Liver (tissue), 9 donors: ENCODE measurements around the gene VMAC. TPM values are rescaled to one million over a fixed set of nuclear protein-coding genes. Genes with fewer than 3 reads are reported as not detected.

Source experiments
- DNase-seq: peaks from one replicate; pipeline ENCODE4 v3.0.0-alpha.2; 2017; ENCODE audit warnings: low spot score
- H3K27ac ChIP-seq, 2 donors: one replicate each; pipeline ENCODE4 v1.7.0; 2013; ENCODE audit warnings: inconsistent platforms in 2 of 2, low read length in 2 of 2, control low read depth in 1 of 2, low read depth in 1 of 2, mild to moderate bottlenecking in 1 of 2
- H3K27me3 ChIP-seq, 4 donors: one replicate each; pipeline versions ENCODE4 v1.6.1 to v1.7.0; 2013; ENCODE audit warnings: low read length in 3 of 4, inconsistent platforms in 1 of 4, mild to moderate bottlenecking in 1 of 4, moderate library complexity in 1 of 4; ENCODE audit not compliant: control insufficient read depth in 4 of 4, insufficient read depth in 4 of 4
- H3K36me3 ChIP-seq, 4 donors: one replicate each; pipeline versions ENCODE4 v1.6.1 to v1.7.0; 2013; ENCODE audit warnings: low read length in 3 of 4, mild to moderate bottlenecking in 3 of 4, low read depth in 1 of 4, moderate library complexity in 1 of 4; ENCODE audit not compliant: control insufficient read depth in 4 of 4, insufficient read depth in 3 of 4
- H3K4me1 ChIP-seq, 4 donors: one replicate each; pipeline versions ENCODE4 v1.6.1 to v1.7.0; 2013; ENCODE audit warnings: low read length in 3 of 4, mild to moderate bottlenecking in 3 of 4, moderate library complexity in 1 of 4; ENCODE audit not compliant: control insufficient read depth in 4 of 4, insufficient read depth in 4 of 4
- H3K4me3 ChIP-seq, 3 donors: one replicate each; pipeline versions ENCODE4 v1.6.1 to v1.7.0; 2013; ENCODE audit warnings: low read length in 3 of 3, control low read depth in 1 of 3, low read depth in 1 of 3, mild to moderate bottlenecking in 1 of 3
- H3K9ac ChIP-seq, 2 donors: one replicate each; pipeline ENCODE4 v1.7.0; 2013; ENCODE audit warnings: low read length in 2 of 2, mild to moderate bottlenecking in 2 of 2, moderate library complexity in 2 of 2, control low read depth in 1 of 2, low read depth in 1 of 2
- H3K9me3 ChIP-seq, 4 donors: one replicate each; pipeline versions ENCODE4 v1.6.1 to v1.7.0; 2013; ENCODE audit warnings: low read length in 3 of 4; ENCODE audit not compliant: control insufficient read depth in 4 of 4
- ATF3 ChIP-seq: IDR thresholded peaks from 2 replicates; pipeline ENCODE4 v1.6.1; 2016; ENCODE audit warnings: antibody characterized with exemption
- FOXA1 ChIP-seq: IDR thresholded peaks from 2 replicates; pipeline ENCODE4 v1.6.1; 2016; ENCODE audit warnings: antibody characterized with exemption
- FOXA2 ChIP-seq: IDR thresholded peaks from 2 replicates; pipeline ENCODE4 v1.6.1; 2016; ENCODE audit warnings: antibody characterized with exemption
- HNF4A ChIP-seq, 2 donors: conservative IDR thresholded peaks; 2 replicates each; pipeline ENCODE4 v1.6.1; 2016; ENCODE audit warnings: antibody characterized with exemption in 2 of 2, mild to moderate bottlenecking in 2 of 2
- HNF4G ChIP-seq: IDR thresholded peaks from 2 replicates; pipeline ENCODE4 v1.6.1; 2016; ENCODE audit warnings: antibody characterized with exemption
- JUND ChIP-seq, 2 donors: IDR thresholded peaks; 2 replicates each; pipeline ENCODE4 v1.6.1; 2016; ENCODE audit warnings: antibody characterized with exemption in 2 of 2
- NR2F2 ChIP-seq: IDR thresholded peaks from 2 replicates; pipeline ENCODE4 v1.6.1; 2016; ENCODE audit warnings: antibody characterized with exemption
- REST ChIP-seq: IDR thresholded peaks from 2 replicates; pipeline ENCODE4 v1.6.1; 2016; ENCODE audit warnings: antibody characterized with exemption, mild to moderate bottlenecking
- SP1 ChIP-seq: IDR thresholded peaks from 2 replicates; pipeline ENCODE4 v1.6.1; 2018; ENCODE audit warnings: antibody characterized with exemption, mild to moderate bottlenecking
- TAF1 ChIP-seq: conservative IDR thresholded peaks from 2 replicates; pipeline ENCODE4 v1.6.1; 2016; ENCODE audit warnings: antibody characterized with exemption, mild to moderate bottlenecking
- YY1 ChIP-seq: IDR thresholded peaks from 2 replicates; pipeline ENCODE4 v1.6.1; 2016; ENCODE audit warnings: antibody characterized with exemption, mild to moderate bottlenecking
- WGBS: extraction: QIAGEN DNeasy Blood & Tissue Kit; methylation state at CpG from one replicate; pipeline ENCODE4 v1.1.7; 2013; 5-methylcytosine and 5-hydroxymethylcytosine counted together
- polyA plus RNA-seq, 2 donors: library from polyadenylated mRNA; stranded (reverse) in 1 of 2; unstranded in 1 of 2; fragments of 200-250 nt in 1 of 2; fragments of >200 nt in 1 of 2; fragmentation: Nextera tagmentation in 1 of 2; extraction: Ambion mirVana in 1 of 2; gene quantifications; one replicate each; pipeline versions ENCODE4 v1.2.1 to v1.2.3, GENCODE V29; 2013 to 2015
- total RNA-seq, 2 donors: library from RNA; depleted of rRNA; stranded (reverse); fragments of >200 nt; gene quantifications; one replicate each; pipeline ENCODE4 v1.2.3, GENCODE V29; 2014
- TF ChIP-seq, protein P1 (sequence below): IDR thresholded peaks from 2 replicates; pipeline ENCODE4 v1.6.1; 2016; ENCODE audit warnings: antibody characterized with exemption
- TF ChIP-seq, protein P2 (sequence below): fragments of 150-350 bp; IDR thresholded peaks from 2 replicates; pipeline ENCODE4 v1.5.1; 2017; ENCODE audit warnings: improper control_type of control experiment, low read depth, low read length; ENCODE audit not compliant: missing input control
- donor health status: healthy.
- donor health status: healthy.
- donor health status: healthy.
- donor health status: healthy.
- donor health status: healthy.

The VMAC gene
- total and polyA plus RNA-seq, 4 donors, result 1.2 to 7.7 (median 2.6) TPM

DNA sequence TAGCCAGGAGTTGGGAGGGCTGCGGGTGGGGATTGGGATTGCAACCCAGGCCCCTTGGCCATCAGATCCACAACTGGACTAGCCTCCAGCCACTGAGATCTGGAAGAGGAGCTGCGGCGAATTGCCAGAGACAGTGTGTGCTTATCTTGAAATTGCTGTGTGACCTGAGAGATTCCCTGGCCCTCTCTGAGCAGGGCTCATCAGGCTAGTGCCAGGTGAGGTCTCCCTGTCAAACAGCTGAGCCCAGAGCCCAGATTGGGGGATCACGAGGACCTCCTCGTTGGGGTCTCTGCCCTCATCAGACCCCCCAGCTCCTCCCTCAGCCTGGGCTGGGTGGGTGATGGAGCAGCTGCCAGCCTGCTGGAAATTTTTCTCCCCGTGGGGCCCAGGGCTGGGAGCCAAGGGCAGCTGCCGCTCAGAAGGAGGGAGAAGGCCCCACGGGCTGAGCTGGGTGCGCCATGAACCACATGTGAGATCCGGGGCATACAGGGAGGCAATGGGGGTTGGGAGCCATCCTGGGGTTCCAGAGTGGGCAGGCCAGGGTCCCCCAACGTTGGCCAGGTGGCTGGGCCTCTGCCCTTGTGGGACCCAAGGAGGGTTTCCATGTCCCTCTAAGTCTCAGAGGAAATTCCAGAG is 41.5 kb upstream of the VMAC start (continued):
- no peak for TF ChIP-seq NR2F2
- TF ChIP-seq ATF3, result no peak
- TF ChIP-seq HNF4A (conservative IDR thresholded peaks at IDR 0.05), result no peak
- no peak for TF ChIP-seq YY1

- Histone ChIP-seq H3K9ac (no peak overlapping the region), H3K27me3 (no peaks in the 10 kb centered on the region), H3K36me3 (no peaks in the 10 kb centered on the region), H3K27ac (no peak overlapping the region), H3K4me1 (no peaks in the 10 kb centered on the region), H3K4me3 (no peak overlapping the region), H3K9me3 (no peaks in the 10 kb centered on the region)
- no peak for DNase-seq
- 90% methylated on average over 9 of the region's 9 CpGs for WGBS
- no peak for TF ChIP-seq TAF1
- no peak for TF ChIP-seq FOXA1
- TF ChIP-seq, protein P1, sequence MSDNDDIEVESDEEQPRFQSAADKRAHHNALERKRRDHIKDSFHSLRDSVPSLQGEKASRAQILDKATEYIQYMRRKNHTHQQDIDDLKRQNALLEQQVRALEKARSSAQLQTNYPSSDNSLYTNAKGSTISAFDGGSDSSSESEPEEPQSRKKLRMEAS, result no peak
- no peak for TF ChIP-seq FOXA2
- TF ChIP-seq SP1, result no peak
- no peak for TF ChIP-seq JUND (IDR thresholded peaks at IDR 0.05)
- TF ChIP-seq, protein P2, sequence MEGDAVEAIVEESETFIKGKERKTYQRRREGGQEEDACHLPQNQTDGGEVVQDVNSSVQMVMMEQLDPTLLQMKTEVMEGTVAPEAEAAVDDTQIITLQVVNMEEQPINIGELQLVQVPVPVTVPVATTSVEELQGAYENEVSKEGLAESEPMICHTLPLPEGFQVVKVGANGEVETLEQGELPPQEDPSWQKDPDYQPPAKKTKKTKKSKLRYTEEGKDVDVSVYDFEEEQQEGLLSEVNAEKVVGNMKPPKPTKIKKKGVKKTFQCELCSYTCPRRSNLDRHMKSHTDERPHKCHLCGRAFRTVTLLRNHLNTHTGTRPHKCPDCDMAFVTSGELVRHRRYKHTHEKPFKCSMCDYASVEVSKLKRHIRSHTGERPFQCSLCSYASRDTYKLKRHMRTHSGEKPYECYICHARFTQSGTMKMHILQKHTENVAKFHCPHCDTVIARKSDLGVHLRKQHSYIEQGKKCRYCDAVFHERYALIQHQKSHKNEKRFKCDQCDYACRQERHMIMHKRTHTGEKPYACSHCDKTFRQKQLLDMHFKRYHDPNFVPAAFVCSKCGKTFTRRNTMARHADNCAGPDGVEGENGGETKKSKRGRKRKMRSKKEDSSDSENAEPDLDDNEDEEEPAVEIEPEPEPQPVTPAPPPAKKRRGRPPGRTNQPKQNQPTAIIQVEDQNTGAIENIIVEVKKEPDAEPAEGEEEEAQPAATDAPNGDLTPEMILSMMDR, result no peak
- no peak for TF ChIP-seq REST
- TF ChIP-seq HNF4G, result no peak
These were observed 40.5 kb upstream of the VMAC start for GRCh38 chr19:5864013-5864720.

DNA sequence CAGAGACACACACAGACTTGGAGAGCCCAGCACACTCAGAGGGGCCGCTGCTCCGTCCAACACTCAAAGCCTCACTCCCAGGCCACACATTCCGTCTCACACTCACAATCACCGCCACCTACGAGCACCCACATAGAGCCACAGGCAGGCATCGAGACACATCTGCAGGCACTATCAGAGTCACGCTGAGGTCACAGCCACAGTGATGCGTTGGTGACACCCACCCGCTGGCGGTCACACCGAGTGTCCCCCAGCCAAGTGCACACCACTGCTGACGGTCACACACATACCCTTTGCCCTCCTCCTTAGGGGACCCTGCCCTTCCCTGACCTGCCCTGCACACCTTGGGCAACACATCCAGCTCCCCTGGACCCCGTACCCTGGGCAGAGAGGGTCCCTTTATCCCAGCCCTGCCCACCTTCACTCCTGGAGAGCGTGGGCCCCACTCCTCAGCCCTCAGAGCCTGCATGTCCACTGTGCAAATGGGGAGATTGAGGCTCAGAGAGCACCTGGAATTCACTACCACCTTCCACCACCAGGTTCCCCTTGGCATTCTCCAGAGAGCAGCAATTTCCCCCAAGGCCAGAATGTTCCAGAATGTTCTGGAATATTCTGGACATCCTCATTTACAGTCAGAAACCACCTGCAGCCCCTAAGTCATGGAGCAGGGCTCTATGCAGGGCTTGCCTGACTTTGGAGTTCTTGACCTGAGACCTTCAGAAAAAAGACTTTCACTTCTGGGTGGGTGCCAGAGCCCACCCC is 39.8 kb upstream of the VMAC start:
- no peaks in the 10 kb centered on the region for H3K36me3 ChIP-seq
- H3K9ac ChIP-seq, result no peak overlapping the region
- H3K4me1 ChIP-seq, result peaks cover 0 to 2% (median under 1%) of the 10 kb centered on the region in 4 donors
- no peaks in the 10 kb centered on the region for H3K9me3 ChIP-seq
- no peak for DNase-seq
- WGBS, result 87% methylated on average over 14 of the region's 14 CpGs
- no peak overlapping the region for H3K27ac ChIP-seq
- H3K4me3 ChIP-seq, result no peak overlapping the region
- no peak for TF ChIP-seq HNF4A (conservative IDR thresholded peaks at IDR 0.05)
- no peaks in the 10 kb centered on the region for H3K27me3 ChIP-seq
